Right lobe of liver (tissue), 4 donors: ENCODE measurements around the gene RUVBL2.

Experiments used
- POLR2A ChIP-seq: fragments of 450-650 bp; IDR thresholded peaks from one replicate; pipeline ENCODE4 v1.6.1; 2017; ENCODE audit warnings: antibody characterized with exemption, mild to moderate bottlenecking
- TF ChIP-seq, protein P1 (sequence below), 4 donors: fragments of 200-600 bp in 3 of 4; fragments of 450-650 bp in 1 of 4; IDR thresholded peaks; one replicate each; pipeline versions ENCODE4 v1.5.1 to v1.8.0; 2016 to 2022; ENCODE audit warnings: antibody characterized with exemption in 4 of 4, mild to moderate bottlenecking in 2 of 4
- donor health status: DM: no; HTN: no; CAD: no.
- donor health status: DM: no; HTN: no; CAD: no.
- donor health status: DM: no; HTN: yes; CAD: no.

DNA sequence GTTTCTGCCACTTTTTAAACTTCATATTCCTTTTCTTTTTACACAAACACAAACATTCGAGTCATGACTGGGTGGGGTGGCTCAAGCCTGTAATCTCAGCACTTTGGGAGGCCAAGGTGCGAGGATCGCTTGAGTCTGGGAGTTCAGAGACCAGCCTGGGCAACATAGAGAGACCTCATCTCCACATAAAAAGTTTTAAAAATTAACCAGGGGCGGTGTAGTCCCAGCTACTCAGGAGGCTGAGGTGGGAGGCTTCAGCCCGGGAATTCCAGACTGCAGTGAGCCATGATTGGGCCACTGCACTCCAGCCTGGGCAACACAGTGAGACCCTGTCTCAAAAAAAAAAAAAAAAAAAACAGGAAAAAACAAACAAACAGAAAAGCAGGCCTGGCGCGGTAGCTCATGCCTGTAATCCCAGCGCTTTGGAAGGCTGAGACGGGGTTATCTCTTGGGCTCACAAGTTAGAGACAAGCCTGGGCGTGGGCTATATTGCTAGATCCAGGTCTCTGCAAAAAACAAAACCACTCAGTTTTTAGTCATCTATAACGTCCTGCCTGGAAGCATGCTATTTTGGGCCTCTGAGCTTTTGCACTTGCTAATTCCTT is 39.6 kb upstream of the RUVBL2 start:
- TF ChIP-seq, protein P1, sequence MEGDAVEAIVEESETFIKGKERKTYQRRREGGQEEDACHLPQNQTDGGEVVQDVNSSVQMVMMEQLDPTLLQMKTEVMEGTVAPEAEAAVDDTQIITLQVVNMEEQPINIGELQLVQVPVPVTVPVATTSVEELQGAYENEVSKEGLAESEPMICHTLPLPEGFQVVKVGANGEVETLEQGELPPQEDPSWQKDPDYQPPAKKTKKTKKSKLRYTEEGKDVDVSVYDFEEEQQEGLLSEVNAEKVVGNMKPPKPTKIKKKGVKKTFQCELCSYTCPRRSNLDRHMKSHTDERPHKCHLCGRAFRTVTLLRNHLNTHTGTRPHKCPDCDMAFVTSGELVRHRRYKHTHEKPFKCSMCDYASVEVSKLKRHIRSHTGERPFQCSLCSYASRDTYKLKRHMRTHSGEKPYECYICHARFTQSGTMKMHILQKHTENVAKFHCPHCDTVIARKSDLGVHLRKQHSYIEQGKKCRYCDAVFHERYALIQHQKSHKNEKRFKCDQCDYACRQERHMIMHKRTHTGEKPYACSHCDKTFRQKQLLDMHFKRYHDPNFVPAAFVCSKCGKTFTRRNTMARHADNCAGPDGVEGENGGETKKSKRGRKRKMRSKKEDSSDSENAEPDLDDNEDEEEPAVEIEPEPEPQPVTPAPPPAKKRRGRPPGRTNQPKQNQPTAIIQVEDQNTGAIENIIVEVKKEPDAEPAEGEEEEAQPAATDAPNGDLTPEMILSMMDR (IDR thresholded peaks at IDR 0.05), result no peak
- no peak for TF ChIP-seq POLR2A
